GM18873 (cell line): ENCODE measurements around the gene CALML6.

Source experiments
- ATAC-seq: cut with Tn5 transposase; IDR thresholded peaks from one replicate; pipeline ENCODE4 v1.9.1; 2021; ENCODE audit warnings: mild to moderate bottlenecking, moderate library complexity, moderate number of reproducible peaks; ENCODE audit not compliant: unreplicated experiment, low FRiP score

CALML6 gene

DNA sequence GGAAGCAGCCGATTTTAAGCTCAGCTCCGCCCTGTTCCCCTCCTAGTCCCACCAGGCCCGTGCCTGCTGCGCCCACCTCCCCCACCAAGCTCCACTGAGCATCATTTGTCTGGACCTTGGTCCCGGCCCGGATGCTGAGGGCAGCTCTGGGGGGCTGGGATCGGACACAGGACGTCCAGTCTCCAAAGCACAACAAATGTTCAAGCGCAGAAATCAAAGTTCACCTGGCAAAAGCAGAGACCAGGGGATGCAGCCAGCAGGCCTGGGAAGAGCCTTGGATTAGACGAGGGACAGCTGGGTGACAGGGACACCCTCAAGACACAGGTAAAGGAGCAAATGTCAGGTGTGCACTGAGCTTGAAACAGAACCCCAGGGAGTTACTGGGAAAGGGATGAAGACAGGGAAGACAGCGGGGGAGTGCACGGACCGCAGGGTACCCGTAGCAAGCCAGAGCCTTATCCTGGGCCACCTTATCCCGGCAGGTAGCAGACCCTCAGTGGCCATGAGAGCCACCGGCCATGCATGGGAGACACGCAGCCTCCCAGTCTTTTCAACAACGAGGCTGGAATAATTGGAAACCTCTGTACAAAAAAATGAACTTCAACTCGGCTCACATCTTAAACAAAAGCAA lies 26.3 kb downstream of the CALML6 start:
- no peak for ATAC-seq

DNA sequence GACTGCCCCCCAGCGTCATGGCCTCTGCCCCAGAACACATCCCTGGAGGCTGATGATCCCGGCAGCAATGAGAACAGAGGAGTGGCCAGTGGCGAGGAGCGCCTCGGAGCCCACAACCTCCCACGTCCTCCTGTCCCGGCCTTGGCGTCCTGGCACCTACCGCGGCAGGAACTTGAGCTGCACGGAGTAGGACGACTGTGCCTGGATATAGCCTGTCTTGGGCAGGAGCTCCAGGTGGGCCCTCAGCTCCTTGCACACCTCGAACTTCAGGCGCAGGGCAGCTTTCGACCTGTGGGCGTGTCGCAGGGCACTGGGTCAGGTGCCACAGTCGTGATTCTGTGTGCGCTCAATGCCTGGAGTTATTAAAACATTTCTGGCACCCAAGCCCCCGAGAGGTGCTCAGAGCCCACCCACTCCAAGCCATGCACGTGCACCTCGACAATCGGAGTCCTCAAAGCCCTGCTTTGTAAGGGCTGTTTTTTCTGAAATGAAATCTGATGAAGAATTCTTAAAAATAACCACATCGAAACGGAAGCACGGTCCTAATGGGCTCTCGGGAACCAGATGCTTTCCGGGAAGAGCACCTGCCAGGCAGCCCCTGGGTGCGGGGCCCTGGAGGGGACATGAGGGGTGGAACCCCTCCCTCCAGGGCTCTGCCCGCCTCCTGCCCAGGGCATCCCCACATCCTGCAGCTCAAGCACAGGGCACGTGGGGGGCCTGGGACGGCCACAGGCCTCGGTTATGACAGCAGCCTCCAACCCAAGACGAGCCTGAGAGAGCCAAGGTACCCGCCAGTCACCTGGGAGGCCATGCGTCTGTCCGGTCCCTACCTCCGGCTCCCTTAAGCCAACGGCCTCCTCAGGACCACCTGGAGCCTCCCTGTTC lies 27.1 kb downstream of the CALML6 start:
- no peak for ATAC-seq

DNA sequence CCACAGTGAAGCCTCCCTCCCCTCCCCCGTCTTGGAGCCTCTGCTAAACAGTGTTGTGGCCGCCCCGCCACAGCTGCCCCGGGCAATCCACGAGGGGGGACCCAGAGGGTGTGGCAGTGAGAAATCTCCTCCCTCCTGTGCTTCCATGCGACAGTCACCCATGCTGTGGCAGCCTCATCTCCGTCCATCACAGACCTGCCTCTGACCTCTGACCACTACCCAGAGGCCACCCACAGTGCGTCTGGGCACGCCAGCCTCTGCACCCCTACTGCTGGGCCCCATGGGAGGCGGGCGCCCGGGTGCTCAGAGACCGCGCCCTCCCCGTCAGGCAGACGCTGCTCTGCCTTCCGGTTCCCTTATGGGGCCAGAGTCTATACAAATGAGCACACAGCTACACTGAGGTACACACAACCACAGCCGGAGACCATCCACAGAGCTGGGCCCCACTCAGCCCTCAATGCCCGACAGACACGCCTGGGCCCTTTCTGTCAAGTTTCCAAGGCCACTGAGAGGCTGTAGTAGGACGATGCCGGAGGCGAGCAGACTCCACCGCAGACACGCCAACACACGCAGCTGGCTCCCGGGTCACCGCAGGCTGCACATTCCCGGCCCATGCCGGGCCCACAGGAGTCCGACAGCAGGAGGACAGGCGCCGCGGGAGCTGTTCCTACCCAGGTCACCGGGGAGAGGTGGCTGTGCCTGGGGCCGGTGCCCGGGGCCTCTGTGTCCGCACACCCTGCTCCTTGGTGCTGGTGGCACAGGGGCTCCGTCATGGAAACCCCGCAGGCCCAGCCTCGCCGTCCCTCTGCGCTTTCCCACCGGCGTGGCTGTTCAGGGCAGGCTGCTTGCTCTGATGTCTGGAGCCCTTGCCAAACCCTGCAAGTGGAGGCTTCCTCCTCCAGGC lies 27.9 kb downstream of the CALML6 start:
- no peak for ATAC-seq

DNA sequence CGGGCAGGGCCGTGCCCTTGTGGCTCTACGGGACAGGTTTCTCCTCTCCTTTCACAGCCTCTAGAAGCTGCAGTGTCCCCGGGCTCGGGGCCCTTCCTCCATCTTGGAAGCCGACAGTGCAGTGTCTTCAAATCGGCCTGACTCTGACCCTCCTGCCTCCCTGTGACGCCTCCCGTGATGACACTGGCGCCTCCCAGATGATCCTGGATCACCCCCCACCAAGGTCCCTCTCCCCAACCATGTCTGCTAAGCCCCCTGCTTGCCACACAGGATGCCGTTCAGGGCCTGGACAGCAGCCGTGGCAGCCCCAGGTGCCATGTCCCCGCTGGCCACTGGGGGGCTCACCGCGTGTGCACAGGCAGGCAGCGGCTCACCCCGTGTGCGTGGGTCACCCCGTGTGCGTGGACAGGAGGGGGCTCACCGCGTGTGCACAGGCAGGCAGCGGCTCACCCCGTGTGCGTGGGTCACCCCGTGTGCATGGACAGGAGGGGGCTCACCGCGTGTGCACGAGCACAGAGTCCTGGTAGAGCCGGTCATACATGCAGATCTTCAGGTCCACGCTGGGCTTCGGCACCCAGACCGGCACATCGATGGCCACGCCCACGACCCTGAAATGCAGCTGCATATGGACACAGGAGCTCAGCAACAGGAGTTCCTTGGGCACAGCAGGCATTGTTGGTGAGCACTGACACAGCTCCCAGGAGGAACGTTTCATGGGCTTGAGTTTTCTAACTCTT lies 28.9 kb downstream of the CALML6 start:
- no peak for ATAC-seq

DNA sequence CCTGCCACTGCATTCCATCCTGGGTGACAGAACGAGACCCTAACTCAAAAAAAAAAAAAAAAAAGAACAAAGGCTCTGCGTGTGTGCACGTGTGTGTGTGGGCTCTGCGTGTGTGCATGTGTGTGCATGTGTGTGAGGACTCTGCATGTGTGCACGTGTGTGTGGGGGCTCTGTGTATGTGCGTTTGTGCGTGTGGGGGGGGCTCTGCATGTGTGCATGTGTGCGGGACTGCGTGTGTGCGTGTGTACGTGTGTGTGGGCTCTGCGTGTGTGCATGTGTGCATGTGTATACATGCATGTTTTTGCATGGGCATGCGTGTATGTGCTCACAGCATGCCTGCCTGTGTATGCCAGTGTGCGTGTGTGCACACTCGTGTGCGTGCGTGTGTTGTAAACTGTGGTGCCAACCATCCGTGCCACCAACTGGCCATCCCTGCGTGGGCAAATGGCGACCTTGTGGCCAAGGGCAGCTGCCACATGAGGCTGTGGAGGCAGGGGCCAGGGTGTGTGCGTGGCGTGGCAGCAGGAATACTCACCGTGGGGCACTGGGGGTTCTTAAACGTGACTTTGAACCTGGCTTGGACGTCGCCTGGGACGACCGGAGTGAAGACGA lies 30.8 kb downstream of the CALML6 start:
- no peak for ATAC-seq

DNA sequence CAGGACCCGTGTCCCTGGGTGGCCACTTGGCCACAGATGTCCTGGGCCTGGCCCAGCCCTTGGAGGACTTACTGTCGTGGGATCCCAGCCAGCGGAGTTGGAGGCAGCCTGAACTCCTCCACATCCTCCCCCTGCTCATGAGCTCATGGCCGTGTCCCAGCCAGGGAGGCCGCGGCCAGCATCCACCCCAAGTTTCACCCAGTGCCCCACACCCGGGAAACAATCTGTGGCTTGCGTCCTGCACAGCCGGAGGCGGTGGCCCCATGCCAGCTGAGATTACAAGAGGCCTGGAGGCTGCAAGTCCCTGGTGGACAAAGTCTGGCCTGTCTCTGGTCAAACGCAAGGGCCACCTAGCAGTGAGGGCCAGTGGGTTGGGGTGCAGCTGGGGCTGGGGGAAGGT lies 31.5 kb downstream of the CALML6 start:
- ATAC-seq: no peak

DNA sequence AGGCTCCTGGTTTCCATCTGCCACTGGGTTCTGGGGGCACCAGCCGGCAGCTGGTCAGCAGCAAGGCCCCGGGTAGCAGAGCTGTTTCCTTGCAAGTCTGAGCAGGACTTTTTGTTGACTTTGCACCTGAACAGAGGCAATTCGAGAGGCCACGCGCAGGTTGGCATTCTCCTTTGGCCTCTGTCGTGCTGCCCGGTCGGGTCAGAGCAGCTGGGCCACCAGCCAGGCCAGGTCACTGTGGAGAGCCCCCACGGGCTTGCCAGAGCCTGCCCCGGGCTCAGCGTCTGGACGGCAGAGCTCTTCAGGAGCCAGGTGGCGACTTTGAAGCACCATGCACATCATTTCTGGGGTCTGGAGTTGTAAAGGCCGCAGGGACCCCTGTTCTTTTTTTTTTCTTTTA lies 32.4 kb downstream of the CALML6 start:
- ATAC-seq: no peak

DNA sequence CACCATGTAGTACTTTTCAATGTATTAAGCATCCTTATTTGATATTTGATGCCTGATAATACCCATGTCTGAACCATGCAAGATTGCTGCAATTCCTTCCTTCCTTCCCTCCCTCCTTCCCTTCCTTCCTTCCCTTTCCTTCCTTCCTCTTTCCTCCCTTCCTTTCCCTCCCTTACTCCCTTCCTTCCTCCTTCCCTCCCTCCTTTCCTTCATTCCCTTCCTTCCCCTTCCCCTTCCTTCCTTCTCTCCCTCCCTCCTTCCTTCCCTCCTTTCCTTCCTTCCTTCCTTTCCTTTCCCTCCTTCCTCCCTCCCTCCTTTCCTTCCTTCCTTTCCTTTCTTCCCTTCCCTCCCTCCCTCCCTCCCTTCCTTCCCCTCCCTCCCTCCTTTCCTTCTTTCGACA lies 33.7 kb downstream of the CALML6 start:
- ATAC-seq: no peak

DNA sequence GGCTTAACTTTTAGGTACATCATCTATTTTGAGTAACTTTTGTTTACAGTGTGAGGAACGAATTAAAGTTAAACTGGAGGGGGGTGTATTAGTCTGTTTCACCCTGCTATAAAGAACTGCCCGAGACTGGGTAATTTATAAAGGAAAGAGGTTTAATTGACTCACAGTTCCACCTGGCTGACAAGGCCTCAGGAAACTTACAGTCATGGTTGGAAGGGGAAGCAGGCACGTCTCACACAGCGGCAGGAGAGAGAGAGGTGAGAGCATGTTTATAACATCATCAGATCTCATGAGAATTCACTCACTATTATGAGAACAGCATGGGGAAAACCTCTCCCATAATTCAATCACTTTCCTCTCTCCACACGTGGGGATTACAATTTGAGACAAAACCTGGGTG lies 35.9 kb downstream of the CALML6 start:
- ATAC-seq: no peak

DNA sequence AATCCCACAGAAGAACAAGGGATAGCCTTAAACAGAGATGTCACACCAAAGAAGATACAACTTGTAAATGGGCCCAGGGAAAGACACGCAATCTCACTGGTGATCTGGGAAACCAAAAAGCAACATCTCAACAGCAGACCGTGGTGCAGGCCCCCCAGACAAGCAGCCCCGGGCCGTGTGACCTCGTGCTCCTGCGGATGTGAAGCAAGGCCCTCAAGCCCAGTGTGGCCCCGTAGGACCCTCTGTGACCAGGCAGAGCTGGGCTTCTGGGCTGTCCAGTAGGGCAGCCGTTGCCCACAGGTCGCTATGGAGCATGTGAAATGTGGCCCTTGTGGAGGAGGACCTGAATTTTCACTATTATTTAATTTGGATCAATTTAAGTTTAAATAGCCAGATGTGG lies 39.0 kb downstream of the CALML6 start:
- ATAC-seq: no peak

DNA sequence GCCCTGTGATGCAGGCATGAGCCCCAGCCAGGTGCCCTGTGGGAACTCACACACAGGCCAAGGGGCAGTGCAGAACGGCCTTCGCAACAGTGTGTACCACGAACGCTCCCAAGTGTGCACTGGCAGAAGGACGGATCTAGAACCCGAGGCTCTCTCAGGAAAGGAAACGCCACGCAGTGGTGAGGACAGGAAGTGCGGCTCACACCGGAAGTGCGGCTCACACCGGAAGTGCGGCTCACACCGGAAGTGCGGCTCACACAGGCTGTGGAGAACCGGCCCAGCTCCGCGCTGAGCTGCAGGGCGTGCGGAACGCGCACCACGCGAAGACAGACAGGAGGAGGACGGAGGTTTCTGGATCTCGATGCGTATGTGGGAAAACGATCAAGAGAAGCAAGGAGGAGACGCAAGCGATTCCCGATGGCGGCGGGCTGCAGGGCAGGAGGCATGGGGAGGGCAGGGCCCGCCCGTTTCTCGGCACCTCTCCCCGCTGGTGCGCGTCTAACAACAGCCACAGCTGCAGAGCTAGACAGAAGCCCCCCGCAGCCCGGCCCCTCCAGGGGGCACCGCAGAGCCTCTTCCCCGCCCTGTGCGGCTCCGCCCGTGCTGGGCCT lies 39.9 kb downstream of the CALML6 start:
- no peak for ATAC-seq

DNA sequence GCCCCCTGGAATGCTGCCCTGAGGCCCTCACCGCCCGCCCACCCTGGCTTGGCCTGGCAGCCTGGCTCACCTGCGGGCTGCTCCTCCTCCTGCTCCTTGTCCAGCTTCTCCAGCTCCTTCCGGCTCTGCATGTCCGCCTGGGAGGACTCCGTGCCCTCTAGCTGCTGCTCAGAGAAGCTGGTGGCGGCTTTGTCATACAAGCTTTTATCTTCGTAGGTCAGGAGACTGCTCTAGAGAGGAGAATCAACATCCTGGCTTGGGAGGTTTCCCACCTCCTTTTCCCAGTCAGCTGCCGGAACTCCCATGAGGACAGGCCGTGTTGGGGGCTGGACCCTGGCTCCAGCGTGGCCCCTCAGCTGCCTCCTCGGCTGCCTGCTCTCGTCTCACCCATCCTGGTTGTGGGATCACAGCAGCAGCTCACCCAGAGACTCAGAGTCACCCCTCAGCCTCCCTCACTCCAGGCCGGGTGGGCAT lies 40.6 kb downstream of the CALML6 start:
- no peak for ATAC-seq

DNA sequence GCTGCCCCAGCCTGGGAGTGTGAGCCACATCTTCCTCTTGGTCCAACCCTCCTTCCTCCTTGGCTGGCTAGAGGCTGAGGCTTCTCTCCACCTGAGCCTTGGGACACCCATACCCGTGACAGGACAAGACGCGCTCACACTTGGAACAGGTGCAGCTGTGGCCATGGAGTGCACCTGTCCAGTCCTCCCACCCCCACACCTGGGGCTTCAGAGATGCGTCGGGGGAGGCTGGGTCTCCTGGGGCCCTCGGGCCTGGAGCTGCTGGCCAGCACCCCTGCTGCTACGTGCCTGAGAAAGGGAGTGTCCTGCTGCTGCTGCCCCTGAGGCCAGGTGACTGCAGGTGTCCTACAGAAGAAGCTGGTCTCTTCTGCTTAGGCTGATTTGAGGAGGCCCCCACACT lies 41.0 kb downstream of the CALML6 start:
- no peak for ATAC-seq

DNA sequence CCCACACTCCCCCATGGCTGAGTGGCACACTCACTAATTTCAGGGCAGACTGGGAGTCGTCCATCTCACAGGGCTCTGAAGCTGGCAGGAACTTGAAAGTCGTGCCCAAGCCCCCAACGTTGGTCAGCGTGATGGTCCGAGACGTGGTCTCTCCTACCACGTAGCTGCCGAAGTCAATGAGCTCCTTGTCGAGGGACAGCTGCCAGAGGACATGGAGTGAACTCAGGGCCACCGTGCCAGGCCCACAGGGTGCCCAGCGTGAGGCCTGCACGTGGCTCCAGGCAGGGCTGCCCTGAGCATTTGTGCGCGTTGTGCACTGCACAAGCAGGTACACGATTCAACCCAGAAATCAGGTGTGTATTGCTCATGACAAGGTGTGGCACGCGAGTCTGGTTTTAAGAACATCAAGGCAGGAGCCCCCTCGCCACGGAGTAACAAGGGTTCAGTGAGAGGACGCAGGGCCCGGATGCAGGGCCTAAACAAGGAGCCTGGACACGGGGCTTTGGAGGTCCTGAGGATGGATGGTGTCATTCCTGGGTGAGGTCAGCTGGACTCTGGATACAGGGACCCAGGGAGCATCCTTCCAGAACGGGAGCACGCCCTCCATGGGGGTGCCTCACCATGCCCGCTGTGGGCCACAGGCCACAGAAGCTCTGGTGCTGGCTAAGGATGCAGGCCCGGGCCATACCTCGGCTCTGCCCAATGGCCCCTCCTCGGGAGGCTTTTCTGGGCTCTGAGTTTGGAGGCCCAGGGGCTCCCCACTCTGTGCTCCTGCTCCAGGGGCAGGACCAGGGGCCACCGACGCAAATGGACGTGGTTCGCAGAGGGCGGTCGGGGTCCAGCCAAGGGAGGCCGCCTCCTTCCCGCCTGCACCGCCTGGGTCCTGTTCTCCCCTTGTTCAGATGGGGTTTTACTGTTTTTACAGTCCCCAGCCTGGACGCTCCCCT lies 41.8 kb downstream of the CALML6 start:
- ATAC-seq: no peak

DNA sequence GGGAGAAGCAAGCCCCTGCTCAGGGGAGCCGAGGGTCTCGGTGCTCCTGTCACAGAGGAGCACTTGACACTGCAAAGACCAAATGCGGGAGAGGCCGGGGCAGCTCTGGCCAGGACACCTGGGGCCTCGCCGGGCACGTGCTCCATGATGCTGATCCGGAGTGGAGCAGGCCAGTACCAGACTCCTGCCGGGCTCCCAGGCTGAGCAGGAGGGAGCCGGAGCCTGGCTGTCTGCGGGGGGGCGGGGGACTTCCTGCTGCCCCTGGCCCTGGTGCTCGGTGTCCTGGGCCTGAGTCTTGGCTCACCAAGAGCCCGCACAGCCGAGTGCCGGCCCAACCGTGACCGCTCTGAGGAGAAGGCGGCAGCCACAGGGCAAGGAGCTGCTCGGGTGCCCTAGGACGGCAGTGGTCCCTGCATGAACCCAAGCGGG lies 42.5 kb downstream of the CALML6 start:
- no peak for ATAC-seq

DNA sequence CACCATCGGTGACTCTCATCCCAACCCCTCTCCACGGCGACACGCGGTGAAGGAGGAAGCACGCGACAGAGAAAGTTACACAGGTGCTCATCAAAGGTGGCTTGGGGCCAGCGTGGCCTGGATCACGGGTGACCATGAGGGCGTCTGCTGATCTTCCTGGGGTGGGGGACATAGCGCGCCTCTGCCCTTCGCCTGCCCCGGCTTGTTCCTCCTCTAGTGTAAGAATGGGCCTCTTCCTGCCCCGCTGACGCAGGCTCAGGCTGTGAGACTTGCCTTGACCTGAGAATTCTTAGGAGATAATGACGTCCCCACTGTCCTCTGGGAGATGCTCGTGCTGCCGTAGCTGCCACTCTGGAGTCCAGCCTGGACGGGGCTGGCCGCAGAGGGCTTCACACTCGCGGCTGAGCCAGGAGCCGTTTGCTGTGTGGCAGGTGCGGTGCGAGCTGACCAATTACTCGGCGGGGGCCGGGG lies 43.0 kb downstream of the CALML6 start:
- no peak for ATAC-seq

DNA sequence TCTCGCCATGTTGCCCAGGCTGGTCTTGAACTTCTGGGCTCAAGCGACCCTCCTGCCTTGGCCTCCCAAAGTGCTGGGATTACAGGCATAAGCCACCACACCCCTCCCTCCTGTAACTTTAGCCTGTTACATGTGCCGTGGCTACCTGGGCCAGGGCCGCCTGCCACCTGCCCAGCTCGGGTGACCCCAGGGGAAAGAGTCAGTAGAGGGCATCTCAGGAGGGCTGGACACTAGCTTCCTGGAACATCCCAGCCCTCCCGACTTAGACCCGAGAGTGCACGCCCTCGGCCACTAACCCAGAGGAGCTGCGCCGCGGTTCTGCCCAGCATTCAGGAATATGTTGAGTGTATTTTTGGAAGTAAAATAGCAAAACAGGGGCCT lies 44.4 kb downstream of the CALML6 start:
- ATAC-seq: no peak

DNA sequence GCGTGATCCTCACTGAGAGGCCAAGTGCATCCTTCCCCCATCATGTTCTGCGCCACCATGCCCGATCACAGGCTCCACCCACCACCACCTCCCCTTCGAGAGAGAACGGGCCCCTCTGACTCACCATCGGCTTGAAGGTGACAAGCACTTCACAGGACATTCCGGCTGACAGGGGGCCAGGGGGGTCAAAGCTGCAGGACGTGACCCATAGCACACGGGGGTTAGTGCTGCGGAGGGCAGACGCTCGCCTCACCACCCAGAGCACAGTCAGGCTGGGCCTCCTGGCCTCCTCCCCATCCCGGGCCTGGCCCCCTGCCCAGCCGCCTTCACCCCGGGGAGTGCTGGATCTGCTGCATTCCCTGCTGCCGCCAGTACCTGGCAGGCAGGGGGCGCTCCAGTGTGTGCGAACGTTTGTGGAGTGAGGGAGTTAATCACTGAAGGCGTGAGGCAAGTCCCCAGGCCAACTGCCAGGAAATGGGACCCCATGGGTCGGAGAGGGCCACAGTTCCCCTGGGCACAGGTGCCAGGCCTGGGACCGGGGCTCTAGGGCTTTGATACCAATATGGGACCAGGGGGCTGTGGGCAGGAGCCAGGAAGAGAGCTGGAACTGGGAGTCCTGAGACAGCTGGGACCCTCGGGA lies 44.9 kb downstream of the CALML6 start:
- ATAC-seq: no peak
